ENCODE data around the gene RNF151.
A peak's percentile ranks its signal among the peaks of the same experiment; 100 is the strongest.
"Not testable (repeated sequence)": the region's sequence is repeated elsewhere in the genome, so short reads cannot be mapped to it uniquely, and the experiment has no call there.

RNF151 gene

GRCh38 chr16:1938910-1939309, 27.7 kb upstream of the RNF151 start:
- no peak for DNase-seq (ENCODE audit: low read depth in 2 of 2)

GRCh38 chr16:1939833-1940232, 26.8 kb upstream of the RNF151 start:
- DNase-seq (ENCODE audit: low read depth in 2 of 2), result not testable (repeated sequence)

- no peak for DNase-seq (ENCODE audit: low read depth in 2 of 2)
These were observed 26.1 kb upstream of the RNF151 start for GRCh38 chr16:1940273-1941161.

- no peak for DNase-seq (ENCODE audit: low read depth in 2 of 2)
These were observed 25.3 kb upstream of the RNF151 start for GRCh38 chr16:1941162-1942046.

- no peak for DNase-seq (ENCODE audit: low read depth in 2 of 2)
These were observed 24.4 kb upstream of the RNF151 start for GRCh38 chr16:1942047-1942809.

- DNase-seq (ENCODE audit: low read depth in 2 of 2), result peak; percentile 95 to 96
These were observed 23.6 kb upstream of the RNF151 start, which contains the start of gene MSRB1 for GRCh38 chr16:1942810-1943726. Gene MSRB1 (minus strand): TSS chr16:1943199. CDS start chr16:1943156, 43 bp downstream.

- DNase-seq (ENCODE audit: low read depth in 2 of 2), result no peak
These were observed 21.9 kb upstream of the RNF151 start for GRCh38 chr16:1944612-1945199.

GRCh38 chr16:1945559-1946391, 20.9 kb upstream of the RNF151 start:
- DNase-seq (ENCODE audit: low read depth in 2 of 2), result no peak

GRCh38 chr16:1946495-1947368, 19.9 kb upstream of the RNF151 start:
- no peak for DNase-seq (ENCODE audit: low read depth in 2 of 2)

GRCh38 chr16:1947369-1947670, 19.3 kb upstream of the RNF151 start:
- DNase-seq (ENCODE audit: low read depth in 2 of 2), result no peak

GRCh38 chr16:1949507-1949906, 17.1 kb upstream of the RNF151 start:
- DNase-seq (ENCODE audit: low read depth in 2 of 2), result no peak

- DNase-seq (ENCODE audit: low read depth in 2 of 2), result no peak
These were observed 16.6 kb upstream of the RNF151 start for GRCh38 chr16:1950047-1950446.

GRCh38 chr16:1950559-1950958, 16.1 kb upstream of the RNF151 start:
- no peak for DNase-seq (ENCODE audit: low read depth in 2 of 2)

- DNase-seq (ENCODE audit: low read depth in 2 of 2), result no peak
These were observed 12.9 kb upstream of the RNF151 start for GRCh38 chr16:1953734-1954133.

GRCh38 chr16:1957434-1958142, 9.1 kb upstream of the RNF151 start:
- not testable (repeated sequence) for DNase-seq (ENCODE audit: low read depth in 2 of 2)

- DNase-seq (ENCODE audit: low read depth in 2 of 2), result not testable (repeated sequence)
These were observed 8.5 kb upstream of the RNF151 start for GRCh38 chr16:1958143-1958491.

GRCh38 chr16:1958715-1959268, 7.9 kb upstream of the RNF151 start:
- no peak for DNase-seq (ENCODE audit: low read depth in 2 of 2)

Data from fibroblast of skin of left quadriceps (primary cell).